Gastroesophageal sphincter (tissue), 3 donors: ENCODE results near the gene CENPE.

ENCODE experiments used
- CTCF ChIP-seq, 4 experiments: fragments of 200-600 bp in 2 of 4; fragments of 450-650 bp in 2 of 4; sonication (generic) in 1 of 4; IDR thresholded peaks; one replicate each; pipeline ENCODE4 v1.5.1; 2017 to 2019; ENCODE audit warnings: antibody characterized with exemption in 4 of 4, mild to moderate bottlenecking in 2 of 4, moderate library complexity in 2 of 4
- EP300 ChIP-seq: sonication (generic); formaldehyde crosslinking; IDR thresholded peaks from one replicate; pipeline ENCODE4 v1.6.1; 2017; ENCODE audit warnings: antibody characterized with exemption, mild to moderate bottlenecking
- POLR2A ChIP-seq, 2 donors: fragments of 450-650 bp; IDR thresholded peaks; one replicate each; pipeline ENCODE4 v1.6.1; 2017; ENCODE audit warnings: antibody characterized with exemption in 2 of 2, mild to moderate bottlenecking in 2 of 2, moderate library complexity in 1 of 2
- POLR2AphosphoS5 ChIP-seq: sonication (generic); formaldehyde crosslinking; IDR thresholded peaks from one replicate; pipeline ENCODE4 v1.6.1; 2017; ENCODE audit warnings: antibody characterized with exemption

GRCh38 chr4:103136671-103137445 is 61.3 kb downstream of the CENPE start:
- TF ChIP-seq CTCF (IDR thresholded peaks at IDR 0.05) (no peak), EP300 (no peak), POLR2A (IDR thresholded peaks at IDR 0.05) (no peak), POLR2AphosphoS5 (no peak)
